OCI-LY3 (cell line): ENCODE measurements around the gene UMAD1.

ENCODE experiments used
- H2AFZ ChIP-seq: fragments of 200-600, 300-600 bp; shearing (Covaris generic); 2 replicates; pipeline ENCODE4 v1.6.0; 2014; ENCODE audit warnings: antibody characterized with exemption, low read depth, low read length
- H3K27ac ChIP-seq: fragments of 200-600, 300-600 bp; sonication (generic); 2 replicates; pipeline ENCODE4 v1.5.1; 2014; ENCODE audit warnings: mild to moderate bottlenecking, low read length, moderate library complexity, mixed read lengths
- H3K27me3 ChIP-seq: fragments of 200-600, 300-600 bp; sonication (generic); 2 replicates; pipeline ENCODE4 v1.6.1; 2014; ENCODE audit warnings: low read depth, low read length, mixed read lengths
- H3K36me3 ChIP-seq: fragments of 200-600, 300-600 bp; sonication (generic); replicated peaks from 2 replicates; pipeline ENCODE3; 2014; ENCODE audit warnings: low read depth, low read length, mixed read lengths
- H3K4me1 ChIP-seq: fragments of 300-600, 200-600 bp; sonication (generic); 2 replicates; pipeline ENCODE4 v1.6.1; 2014; ENCODE audit warnings: low read length, mixed read lengths
- H3K4me2 ChIP-seq: fragments of 200-600, 300-600 bp; sonication (generic); 2 replicates; pipeline ENCODE4 v1.6.1; 2014; ENCODE audit warnings: low read length, mixed read lengths
- H3K4me3 ChIP-seq: fragments of 300-600, 200-600 bp; sonication (generic); 2 replicates; pipeline ENCODE4 v1.5.1; 2014; ENCODE audit warnings: antibody characterized with exemption, mild to moderate bottlenecking, low read length, moderate library complexity
- H3K79me2 ChIP-seq: fragments of 300-600, 200-600 bp; shearing (Covaris generic); 2 replicates; pipeline ENCODE4 v1.6.1; 2014; ENCODE audit warnings: mild to moderate bottlenecking, low read length, mixed read lengths
- H3K9ac ChIP-seq: fragments of 300-600, 200-600 bp; shearing (Covaris generic); 2 replicates; pipeline ENCODE4 v1.6.0; 2014; ENCODE audit warnings: mild to moderate bottlenecking, low read length, moderate library complexity
- H3K9me3 ChIP-seq: fragments of 200-600, 300-600 bp; shearing (Covaris generic); 2 replicates; pipeline ENCODE4 v1.6.1; 2014; ENCODE audit warnings: low read length, mixed read lengths; ENCODE audit not compliant: insufficient read depth
- H4K20me1 ChIP-seq: fragments of 200-600, 300-600 bp; sonication (generic); 2 replicates; pipeline ENCODE4 v1.6.1; 2016; ENCODE audit warnings: low read length, mixed read lengths; ENCODE audit not compliant: insufficient read depth
- CTCF ChIP-seq: fragments of 200-600, 300-600 bp; sonication (generic); IDR thresholded peaks from 2 replicates; pipeline ENCODE4 v1.5.1; 2014; ENCODE audit warnings: antibody characterized with exemption, low read length, low read depth
- EZH2phosphoT487 ChIP-seq: fragments of 200-600 bp; shearing (Covaris generic); IDR thresholded peaks from 2 replicates; pipeline ENCODE4 v1.6.1; 2018; ENCODE audit warnings: antibody characterized with exemption, mixed run types, low read depth

Gene UMAD1

GRCh38 chr7:7704867-7705266, 64.3 kb downstream of the UMAD1 start:
- Histone ChIP-seq H3K4me3 (no peak overlapping the region), H3K4me1 (peaks cover 25% of the 10 kb centered on the region), H3K27me3 (peaks cover 16% of the 10 kb centered on the region), H3K36me3 (no peaks in the 10 kb centered on the region), H3K9me3 (no peaks in the 10 kb centered on the region), H3K79me2 (no peaks in the 10 kb centered on the region), H3K9ac (no peak overlapping the region), H3K4me2 (no peak overlapping the region), H4K20me1 (peaks cover 16% of the 10 kb centered on the region; the same call in 1 of the 2 replicates), H2AFZ (no peak overlapping the region), H3K27ac (no peak overlapping the region)
- TF ChIP-seq CTCF = no peak
- no peak for TF ChIP-seq EZH2phosphoT487

GRCh38 chr7:7705318-7705717, 64.8 kb downstream of the UMAD1 start:
- peaks cover 25% of the 10 kb centered on the region for H3K4me1 ChIP-seq
- no peaks in the 10 kb centered on the region for H3K36me3 ChIP-seq
- H3K27ac ChIP-seq = no peak overlapping the region
- H3K9ac ChIP-seq = no peak overlapping the region
- peaks cover 16% of the 10 kb centered on the region; the same call in 1 of the 2 replicates for H4K20me1 ChIP-seq
- no peak overlapping the region for H3K4me3 ChIP-seq
- H3K27me3 ChIP-seq = peaks cover 16% of the 10 kb centered on the region
- no peak overlapping the region for H3K4me2 ChIP-seq
- no peak overlapping the region for H2AFZ ChIP-seq
- TF ChIP-seq EZH2phosphoT487 = no peak
- no peak for TF ChIP-seq CTCF
- H3K9me3 ChIP-seq = no peaks in the 10 kb centered on the region
- no peaks in the 10 kb centered on the region for H3K79me2 ChIP-seq

- Histone ChIP-seq H4K20me1 (peaks cover 16% of the 10 kb centered on the region; the same call in 1 of the 2 replicates), H3K9me3 (no peaks in the 10 kb centered on the region), H3K79me2 (no peaks in the 10 kb centered on the region), H3K4me1 (peaks cover 25% of the 10 kb centered on the region), H3K4me3 (peak overlapping the region; percentile 29; the same call in 1 of the 2 replicates), H3K27me3 (peaks cover 16% of the 10 kb centered on the region), H3K36me3 (no peaks in the 10 kb centered on the region), H3K27ac (no peak overlapping the region), H2AFZ (no peak overlapping the region), H3K4me2 (peak overlapping the region; percentile 77), H3K9ac (no peak overlapping the region)
- TF ChIP-seq EZH2phosphoT487 = no peak
- TF ChIP-seq CTCF = no peak
These were observed 65.6 kb downstream of the UMAD1 start for GRCh38 chr7:7706101-7706511.

- no peak overlapping the region for H2AFZ ChIP-seq
- no peak overlapping the region for H3K27ac ChIP-seq
- H3K4me2 ChIP-seq = peak overlapping the region; percentile 77
- no peaks in the 10 kb centered on the region for H3K9me3 ChIP-seq
- no peaks in the 10 kb centered on the region for H3K36me3 ChIP-seq
- H3K79me2 ChIP-seq = no peaks in the 10 kb centered on the region
- no peak overlapping the region for H3K9ac ChIP-seq
- peak overlapping the region; percentile 29; the same call in 1 of the 2 replicates for H3K4me3 ChIP-seq
- H4K20me1 ChIP-seq = peaks cover 16% of the 10 kb centered on the region; the same call in 1 of the 2 replicates
- peaks cover 16% of the 10 kb centered on the region for H3K27me3 ChIP-seq
- TF ChIP-seq CTCF (no peak), EZH2phosphoT487 (no peak)
- peaks cover 21% of the 10 kb centered on the region for H3K4me1 ChIP-seq
These were observed 66.1 kb downstream of the UMAD1 start for GRCh38 chr7:7706556-7707172.
